GM21367 (cell line): ENCODE data around the gene FBXL7.

Experiments
- ATAC-seq: cut with Tn5 transposase; IDR thresholded peaks from one replicate; pipeline ENCODE4 v1.9.1; 2021; ENCODE audit not compliant: unreplicated experiment

The FBXL7 gene

GRCh38 chr5:15538516-15538915, 38.5 kb downstream of the FBXL7 start:
- no peak for ATAC-seq

GRCh38 chr5:15539951-15540350, 40.0 kb downstream of the FBXL7 start:
- no peak for ATAC-seq

GRCh38 chr5:15544039-15544438, 44.1 kb downstream of the FBXL7 start:
- no peak for ATAC-seq

- no peak for ATAC-seq
Observed at GRCh38 chr5:15545082-15545481, 45.1 kb downstream of the FBXL7 start.

GRCh38 chr5:15547261-15547839, 47.4 kb downstream of the FBXL7 start:
- no peak for ATAC-seq

GRCh38 chr5:15549961-15550360, 50.0 kb downstream of the FBXL7 start:
- no peak for ATAC-seq

GRCh38 chr5:15550502-15551112, 50.6 kb downstream of the FBXL7 start:
- no peak for ATAC-seq

- ATAC-seq = no peak
Observed at GRCh38 chr5:15551113-15551504, 51.1 kb downstream of the FBXL7 start.

- no peak for ATAC-seq
Observed at GRCh38 chr5:15554542-15554941, 54.6 kb downstream of the FBXL7 start.

GRCh38 chr5:15555176-15555575, 55.2 kb downstream of the FBXL7 start:
- no peak for ATAC-seq

GRCh38 chr5:15558240-15558639, 58.3 kb downstream of the FBXL7 start:
- no peak for ATAC-seq

GRCh38 chr5:15558681-15559080, 58.7 kb downstream of the FBXL7 start:
- no peak for ATAC-seq

- ATAC-seq = no peak
Observed at GRCh38 chr5:15560421-15560820, 60.4 kb downstream of the FBXL7 start.

- ATAC-seq = no peak
Observed at GRCh38 chr5:15564523-15564922, 64.5 kb downstream of the FBXL7 start.

- no peak for ATAC-seq
Observed at GRCh38 chr5:15564957-15565356, 65.0 kb downstream of the FBXL7 start.

- ATAC-seq = no peak
Observed at GRCh38 chr5:15566306-15566705, 66.3 kb downstream of the FBXL7 start.

GRCh38 chr5:15566789-15567188, 66.8 kb downstream of the FBXL7 start:
- ATAC-seq = no peak

GRCh38 chr5:15570491-15570890, 70.5 kb downstream of the FBXL7 start:
- ATAC-seq = no peak

- no peak for ATAC-seq
Observed at GRCh38 chr5:15571081-15571480, 71.1 kb downstream of the FBXL7 start.

- no peak for ATAC-seq
Observed at GRCh38 chr5:15571618-15572017, 71.6 kb downstream of the FBXL7 start.

GRCh38 chr5:15573590-15573989, 73.6 kb downstream of the FBXL7 start:
- no peak for ATAC-seq

GRCh38 chr5:15574128-15574527, 74.1 kb downstream of the FBXL7 start:
- ATAC-seq = no peak

- ATAC-seq = no peak
Observed at GRCh38 chr5:15574806-15575325, 74.9 kb downstream of the FBXL7 start.
